Measurements from ENCODE around the gene MRPS34.

Gene MRPS34

DNA sequence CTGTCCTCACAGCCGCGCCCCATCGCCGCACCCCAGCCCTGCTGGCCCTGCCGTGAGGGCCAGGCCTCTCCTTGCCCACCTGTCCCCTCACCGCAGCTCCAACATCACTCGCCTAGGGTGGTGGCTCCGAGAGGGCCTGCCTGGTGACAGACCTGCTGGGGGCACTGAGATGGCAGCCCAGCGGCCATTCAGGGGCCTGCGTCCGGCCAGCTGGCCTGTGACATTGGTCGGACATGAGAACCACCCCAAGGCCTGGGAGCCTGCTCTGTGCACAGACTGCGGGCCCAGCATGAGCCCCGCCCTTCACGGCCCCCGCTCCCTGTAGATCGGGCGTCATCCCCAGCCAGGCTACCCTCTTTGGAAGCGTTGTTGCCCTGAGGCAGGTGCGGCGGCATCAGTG, 13.4 kb downstream of the MRPS34 start:
- TF ChIP-seq, protein P1, sequence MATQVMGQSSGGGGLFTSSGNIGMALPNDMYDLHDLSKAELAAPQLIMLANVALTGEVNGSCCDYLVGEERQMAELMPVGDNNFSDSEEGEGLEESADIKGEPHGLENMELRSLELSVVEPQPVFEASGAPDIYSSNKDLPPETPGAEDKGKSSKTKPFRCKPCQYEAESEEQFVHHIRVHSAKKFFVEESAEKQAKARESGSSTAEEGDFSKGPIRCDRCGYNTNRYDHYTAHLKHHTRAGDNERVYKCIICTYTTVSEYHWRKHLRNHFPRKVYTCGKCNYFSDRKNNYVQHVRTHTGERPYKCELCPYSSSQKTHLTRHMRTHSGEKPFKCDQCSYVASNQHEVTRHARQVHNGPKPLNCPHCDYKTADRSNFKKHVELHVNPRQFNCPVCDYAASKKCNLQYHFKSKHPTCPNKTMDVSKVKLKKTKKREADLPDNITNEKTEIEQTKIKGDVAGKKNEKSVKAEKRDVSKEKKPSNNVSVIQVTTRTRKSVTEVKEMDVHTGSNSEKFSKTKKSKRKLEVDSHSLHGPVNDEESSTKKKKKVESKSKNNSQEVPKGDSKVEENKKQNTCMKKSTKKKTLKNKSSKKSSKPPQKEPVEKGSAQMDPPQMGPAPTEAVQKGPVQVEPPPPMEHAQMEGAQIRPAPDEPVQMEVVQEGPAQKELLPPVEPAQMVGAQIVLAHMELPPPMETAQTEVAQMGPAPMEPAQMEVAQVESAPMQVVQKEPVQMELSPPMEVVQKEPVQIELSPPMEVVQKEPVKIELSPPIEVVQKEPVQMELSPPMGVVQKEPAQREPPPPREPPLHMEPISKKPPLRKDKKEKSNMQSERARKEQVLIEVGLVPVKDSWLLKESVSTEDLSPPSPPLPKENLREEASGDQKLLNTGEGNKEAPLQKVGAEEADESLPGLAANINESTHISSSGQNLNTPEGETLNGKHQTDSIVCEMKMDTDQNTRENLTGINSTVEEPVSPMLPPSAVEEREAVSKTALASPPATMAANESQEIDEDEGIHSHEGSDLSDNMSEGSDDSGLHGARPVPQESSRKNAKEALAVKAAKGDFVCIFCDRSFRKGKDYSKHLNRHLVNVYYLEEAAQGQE (IDR thresholded peaks at IDR 0.05; ENCODE audit: insufficient read depth in 1 of 2, low read depth in 2 of 2, low read length in 2 of 2): no peak
- TF ChIP-seq SIN3A (IDR thresholded peaks at IDR 0.05; ENCODE audit: borderline replicate concordance, insufficient read depth, low read length) (no peak), FOXP2 (optimal IDR thresholded peaks at IDR 0.05; ENCODE audit: borderline replicate concordance, extremely low read depth, extremely low read length, insufficient read depth) (no peak), TAF1 (IDR thresholded peaks at IDR 0.05; ENCODE audit: borderline replicate concordance, insufficient read depth, low read length) (no peak), POLR2AphosphoS5 (IDR thresholded peaks at IDR 0.05; ENCODE audit: low read depth, low read length) (no peak)

DNA sequence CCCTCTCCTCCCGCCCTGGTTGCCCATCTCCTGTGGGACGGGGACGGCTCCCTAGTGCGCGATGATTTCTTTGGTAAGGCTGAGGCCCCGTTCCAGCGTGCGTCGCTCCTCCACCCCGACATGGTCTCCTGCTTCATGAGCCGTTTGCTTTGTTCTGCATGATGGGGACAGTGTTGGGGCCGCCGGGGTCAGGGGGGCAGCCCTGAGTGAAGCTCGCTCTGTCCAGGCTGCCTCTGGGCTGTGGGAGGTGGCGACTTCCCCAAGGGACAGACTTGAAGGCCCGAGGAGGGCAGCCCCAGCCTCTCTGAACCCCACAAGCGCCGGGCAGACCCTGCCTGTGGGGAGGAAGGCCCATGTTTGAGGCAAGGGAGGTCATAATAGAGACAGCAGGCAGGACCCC, 14.0 kb downstream of the MRPS34 start:
- TF ChIP-seq SIN3A (IDR thresholded peaks at IDR 0.05; ENCODE audit: borderline replicate concordance, insufficient read depth, low read length) (no peak), POLR2AphosphoS5 (IDR thresholded peaks at IDR 0.05; ENCODE audit: low read depth, low read length) (no peak), TAF1 (IDR thresholded peaks at IDR 0.05; ENCODE audit: borderline replicate concordance, insufficient read depth, low read length) (no peak), FOXP2 (optimal IDR thresholded peaks at IDR 0.05; ENCODE audit: borderline replicate concordance, extremely low read depth, extremely low read length, insufficient read depth) (no peak)
- TF ChIP-seq, protein P1 (IDR thresholded peaks at IDR 0.05; ENCODE audit: insufficient read depth in 1 of 2, low read depth in 2 of 2, low read length in 2 of 2): no peak

DNA sequence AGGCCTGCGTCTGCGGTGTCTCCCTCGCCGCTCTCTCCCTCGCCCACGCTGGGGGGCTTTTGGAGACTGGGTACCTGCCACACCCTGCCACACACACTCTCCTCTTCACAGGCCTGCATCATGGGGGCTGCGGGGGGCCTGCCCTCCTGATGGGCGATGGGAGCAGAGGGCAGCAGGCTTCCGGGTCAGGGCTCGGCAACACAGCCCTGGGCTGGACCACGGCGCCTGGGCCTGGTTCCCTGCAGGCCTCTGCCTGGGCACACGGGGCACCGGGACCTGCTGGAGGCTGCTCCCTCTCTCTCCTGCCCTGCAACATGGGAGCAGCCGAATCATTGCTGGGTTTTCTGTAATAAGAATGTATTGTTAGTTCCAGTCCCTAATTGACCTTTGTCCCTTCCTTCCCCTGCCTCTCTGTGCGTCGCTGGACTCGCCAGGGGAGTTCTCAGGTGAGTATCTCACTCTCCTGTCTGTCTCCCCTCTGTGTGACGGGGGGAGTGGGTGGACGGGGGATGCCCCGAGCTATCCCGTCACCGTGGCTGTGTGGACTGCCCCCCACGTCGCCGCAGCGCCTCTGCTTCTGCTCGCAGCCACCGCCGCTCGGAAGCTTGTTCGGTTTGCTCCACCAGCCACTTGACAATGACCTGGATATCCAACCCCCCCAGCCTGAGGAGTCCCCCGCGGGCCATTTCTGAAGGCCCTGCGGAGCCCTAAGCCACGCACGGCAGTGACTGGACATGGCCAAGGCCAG, 15.0 kb downstream of the MRPS34 start:
- no peak; the same call in 1 of the 2 replicates for TF ChIP-seq POLR2AphosphoS5 (IDR thresholded peaks at IDR 0.05; ENCODE audit: low read depth, low read length)
- no peak for TF ChIP-seq TAF1 (IDR thresholded peaks at IDR 0.05; ENCODE audit: borderline replicate concordance, insufficient read depth, low read length)
- TF ChIP-seq, protein P1 (IDR thresholded peaks at IDR 0.05; ENCODE audit: insufficient read depth in 1 of 2, low read depth in 2 of 2, low read length in 2 of 2): no peak
- TF ChIP-seq FOXP2 (optimal IDR thresholded peaks at IDR 0.05; ENCODE audit: borderline replicate concordance, extremely low read depth, extremely low read length, insufficient read depth): no peak
- no peak for TF ChIP-seq SIN3A (IDR thresholded peaks at IDR 0.05; ENCODE audit: borderline replicate concordance, insufficient read depth, low read length)

DNA sequence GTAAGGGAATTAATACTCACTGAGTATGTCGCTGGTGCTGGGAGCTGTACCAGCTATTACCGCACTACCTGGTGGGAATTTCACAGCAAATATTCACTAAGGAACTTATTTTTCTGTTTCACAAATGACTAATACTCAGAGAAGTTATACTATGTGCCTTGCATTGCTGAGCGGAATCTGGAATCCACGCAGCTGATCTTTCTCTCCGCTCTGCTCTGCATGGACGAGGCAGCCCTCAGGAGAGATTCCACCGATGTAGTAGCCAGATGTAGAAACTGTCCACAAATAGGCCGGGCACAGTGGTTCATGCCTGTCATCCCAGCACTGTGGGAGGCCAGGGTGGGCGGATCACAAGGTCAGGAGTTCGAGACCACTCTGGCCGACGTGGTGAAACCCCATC, 18.7 kb downstream of the MRPS34 start:
- TF ChIP-seq SIN3A (IDR thresholded peaks at IDR 0.05; ENCODE audit: borderline replicate concordance, insufficient read depth, low read length): no peak
- TF ChIP-seq, protein P1 (IDR thresholded peaks at IDR 0.05; ENCODE audit: insufficient read depth in 1 of 2, low read depth in 2 of 2, low read length in 2 of 2): no peak
- TF ChIP-seq TAF1 (IDR thresholded peaks at IDR 0.05; ENCODE audit: borderline replicate concordance, insufficient read depth, low read length): no peak
